GM18861 (cell line): ENCODE results near the gene METTL5.
"Not testable (repeated sequence)": the region's sequence is repeated elsewhere in the genome, so short reads cannot be mapped to it uniquely, and the experiment has no call there.

Experiments used
- ATAC-seq: cut with Tn5 transposase; IDR thresholded peaks from one replicate; pipeline ENCODE4 v1.9.1; 2021; ENCODE audit not compliant: unreplicated experiment

METTL5 gene

DNA sequence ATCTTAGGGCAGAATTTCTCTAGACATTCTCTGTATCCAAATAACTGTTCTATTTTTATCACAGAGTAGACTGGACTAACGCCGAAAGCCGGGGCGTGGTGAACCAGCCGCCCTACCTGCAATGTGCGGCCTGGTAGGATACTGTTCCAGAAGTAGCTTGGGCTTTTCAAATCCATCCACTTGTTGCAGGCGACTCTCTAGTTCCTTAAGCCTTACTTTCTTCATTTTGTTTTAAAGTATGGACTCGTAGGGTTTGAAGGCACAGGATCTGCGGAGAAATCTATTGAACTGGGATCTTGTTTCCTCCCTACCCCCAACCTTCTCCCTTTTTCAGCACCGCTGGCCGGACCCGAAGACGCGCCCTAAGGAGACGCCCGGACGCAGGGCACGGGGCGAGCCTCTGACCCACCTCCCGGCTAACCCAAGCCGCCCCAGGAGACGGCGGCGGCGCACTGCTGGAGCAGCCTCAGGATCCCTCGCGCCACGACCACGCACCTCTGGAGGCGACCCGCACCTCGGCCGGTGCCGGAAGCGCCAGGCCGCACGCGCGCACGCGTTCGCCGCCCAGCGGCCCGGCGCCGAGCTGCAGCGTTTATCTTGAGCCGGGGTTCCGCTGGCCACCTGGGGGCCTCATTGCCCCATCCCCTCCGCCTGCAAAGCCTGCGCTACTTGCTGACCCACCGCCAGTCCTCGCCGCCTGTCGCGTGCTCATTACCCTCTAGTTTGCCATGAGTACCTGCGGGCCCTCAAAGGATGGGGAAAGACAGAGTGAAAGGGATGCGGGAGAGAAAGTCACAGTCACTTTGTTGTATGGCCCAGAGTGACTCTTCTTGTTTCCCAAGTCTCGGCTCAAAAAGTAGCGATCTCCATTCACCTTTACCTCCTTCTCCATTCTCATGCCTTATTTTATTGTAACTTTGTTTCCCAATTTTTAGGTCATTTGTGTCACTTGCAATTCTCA is at the start of gene METTL5:
TSS of gene METTL5 (minus strand) at position 533 of the 961 bp plus-strand sequence. CDS start at position 225, 308 bp downstream.
- peak; percentile 58 for ATAC-seq

DNA sequence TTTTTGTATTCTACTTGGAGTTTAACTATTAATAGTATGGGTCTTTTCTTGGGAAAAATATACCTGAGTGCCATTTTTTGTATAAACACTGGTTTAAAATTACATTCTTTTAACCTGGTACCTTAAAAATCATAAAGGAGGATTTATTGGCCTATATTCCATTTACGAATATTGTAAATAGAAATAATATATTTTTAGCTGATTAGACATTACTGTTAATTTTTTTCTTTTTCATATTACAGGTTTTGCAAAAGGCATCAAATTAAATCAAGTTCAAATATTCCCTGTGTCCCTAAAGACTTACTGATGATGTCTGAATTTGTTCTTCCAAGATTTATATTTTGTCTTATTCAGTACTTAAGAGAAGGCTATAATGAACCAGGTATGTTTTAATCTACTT is 47.3 kb upstream of the METTL5 start:
- ATAC-seq: no peak

DNA sequence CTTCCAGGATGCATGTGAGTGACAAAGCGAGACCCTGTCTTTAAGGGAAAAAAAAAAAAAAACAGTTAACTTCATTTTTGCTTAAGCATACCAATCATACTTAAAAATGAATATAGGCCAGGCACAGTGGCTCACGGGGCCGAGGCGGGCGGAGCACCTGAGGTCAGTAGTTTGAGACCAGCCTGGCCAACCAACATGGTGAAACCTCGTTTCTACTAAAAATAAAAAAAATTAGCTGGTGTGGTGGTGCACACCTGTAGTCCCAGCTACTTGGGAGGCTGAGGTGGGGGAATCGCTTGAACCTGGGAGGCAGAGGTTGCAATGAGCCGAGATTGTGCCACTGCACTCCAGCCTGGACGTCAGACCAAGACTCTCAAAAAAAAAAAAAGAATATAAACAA is 46.7 kb upstream of the METTL5 start:
- not testable (repeated sequence) for ATAC-seq

DNA sequence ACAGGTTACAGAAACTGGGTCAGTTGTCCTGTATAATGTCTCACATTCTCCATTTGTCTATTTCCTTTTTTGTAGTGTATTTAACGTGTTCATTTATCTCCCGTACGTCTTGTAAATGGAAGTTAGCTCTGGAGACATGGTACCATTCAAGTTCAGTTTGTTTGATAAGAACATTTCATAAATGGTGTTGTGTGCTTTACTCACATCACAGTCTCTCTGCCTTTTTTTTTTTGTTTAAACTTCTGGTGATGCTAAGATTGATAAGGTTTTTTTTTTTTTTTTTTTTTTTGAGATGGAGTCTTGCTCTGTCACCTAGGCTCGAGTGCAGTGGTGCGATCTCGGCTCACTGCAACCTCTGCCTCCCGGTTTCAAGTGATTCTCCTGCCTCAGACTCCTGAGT is 44.2 kb upstream of the METTL5 start:
- no peak for ATAC-seq

DNA sequence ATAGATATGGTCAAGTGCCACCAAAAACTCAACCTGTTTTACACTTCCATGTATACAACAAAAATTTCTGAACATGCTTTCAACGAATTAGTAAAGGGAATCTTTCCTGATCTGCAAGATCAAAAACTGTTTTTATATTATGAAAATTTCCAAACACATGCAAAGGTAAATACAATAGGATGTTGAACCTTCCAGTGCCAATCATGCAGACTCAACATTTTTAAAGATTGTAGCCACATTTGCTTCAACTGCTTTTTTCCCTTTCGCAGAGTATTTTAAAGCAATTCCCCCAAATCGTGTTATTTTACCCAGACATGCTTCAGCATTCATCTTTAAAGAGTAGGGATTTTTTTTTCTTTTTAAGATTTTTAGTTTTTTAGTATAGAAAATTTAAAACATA is 42.9 kb upstream of the METTL5 start:
- no peak for ATAC-seq

DNA sequence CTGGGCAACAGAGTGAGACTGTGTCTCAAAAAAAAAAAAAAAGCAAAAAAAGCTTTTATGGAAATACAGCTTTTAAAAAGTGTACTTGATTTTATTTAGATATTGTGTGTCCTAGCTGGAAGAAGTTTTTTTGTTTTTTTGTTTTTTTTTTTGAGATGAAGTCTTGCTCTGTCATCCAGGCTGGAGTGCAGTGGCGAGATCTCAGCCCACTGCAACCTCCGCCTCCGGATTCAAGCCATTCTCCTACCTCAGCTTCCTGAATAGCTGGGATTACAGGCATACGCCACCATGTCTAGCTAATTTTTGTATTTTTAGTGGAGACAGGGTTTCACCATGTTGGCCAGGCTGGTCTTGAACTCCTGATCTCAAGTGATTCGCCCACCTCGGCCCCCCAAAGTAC is 41.5 kb upstream of the METTL5 start:
- not testable (repeated sequence) for ATAC-seq

DNA sequence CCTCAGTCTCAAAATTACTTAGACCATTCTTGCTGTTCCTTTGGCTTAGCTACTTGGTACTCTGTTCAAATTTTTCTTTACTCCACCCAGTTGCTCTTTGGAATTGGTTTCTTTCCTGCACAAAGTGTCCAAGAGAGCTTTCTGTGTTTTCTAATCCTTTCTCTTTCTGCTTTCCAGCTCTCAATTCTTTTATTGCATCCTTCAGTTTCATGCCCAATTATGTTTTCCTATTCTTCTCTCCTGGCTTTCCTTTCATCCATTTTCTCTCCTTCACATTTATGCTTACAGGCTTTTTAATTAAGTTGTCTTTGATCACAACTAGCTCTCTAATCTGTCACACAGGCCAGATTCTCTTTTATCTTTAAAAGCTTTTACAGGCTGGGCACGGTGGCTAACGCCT is 40.8 kb upstream of the METTL5 start:
- ATAC-seq: no peak

DNA sequence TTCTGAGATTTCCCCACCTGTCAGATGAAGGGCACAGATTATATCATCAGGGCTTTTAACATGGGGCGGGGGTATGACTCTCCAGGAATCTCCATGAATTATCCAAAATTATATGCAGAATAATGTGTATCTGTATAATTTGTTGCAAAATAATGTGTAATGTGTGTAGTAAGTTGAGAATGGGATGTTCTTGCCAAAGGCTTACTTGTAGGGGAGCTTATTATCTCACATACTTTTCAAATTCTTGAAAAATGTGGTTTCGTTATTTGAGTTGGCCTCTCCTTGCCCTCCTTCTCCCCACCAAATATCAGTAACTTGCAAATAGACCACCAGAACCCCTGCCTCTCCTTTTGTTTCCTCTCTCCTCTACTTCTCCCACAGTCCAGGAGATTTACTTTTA is 38.1 kb upstream of the METTL5 start:
- ATAC-seq: no peak

DNA sequence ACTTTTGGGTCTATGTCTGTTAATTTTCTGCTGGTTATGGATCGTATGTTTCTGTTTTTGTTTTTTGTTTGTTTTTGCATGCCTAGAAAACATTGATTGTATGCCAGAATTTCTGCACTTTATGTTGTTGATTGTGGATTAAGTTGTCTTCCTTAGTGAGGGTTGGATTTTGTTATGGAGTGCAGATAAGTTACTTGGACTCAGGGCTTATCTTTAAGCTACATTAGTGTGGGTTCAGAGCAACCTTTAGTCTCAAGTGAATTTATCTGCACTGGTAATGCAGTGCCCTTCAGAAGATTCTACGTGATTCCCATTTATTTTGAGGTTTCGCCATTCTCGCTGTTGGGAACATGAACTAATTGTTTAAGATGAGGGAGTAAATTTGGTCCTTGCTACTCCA is 35.4 kb upstream of the METTL5 start:
- ATAC-seq: no peak

DNA sequence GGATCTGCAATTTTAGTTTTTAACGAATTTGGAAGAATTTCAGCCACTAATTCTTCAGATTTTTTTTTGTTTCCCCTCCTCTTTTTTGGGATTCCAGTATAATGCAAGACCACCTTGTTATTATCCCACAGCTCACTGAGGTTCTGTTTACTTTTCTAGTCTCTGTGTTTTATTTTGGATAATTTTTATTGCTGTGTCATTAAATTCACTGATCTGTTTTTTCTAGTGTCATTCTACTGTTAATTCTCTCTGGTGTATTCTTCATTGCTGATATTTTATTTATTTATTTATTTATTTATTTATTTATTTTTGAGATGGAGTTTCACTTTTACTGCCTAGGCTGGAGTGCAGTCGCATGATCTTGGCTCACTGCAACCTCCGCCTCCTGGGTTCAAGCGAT is 34.7 kb upstream of the METTL5 start:
- no peak for ATAC-seq

DNA sequence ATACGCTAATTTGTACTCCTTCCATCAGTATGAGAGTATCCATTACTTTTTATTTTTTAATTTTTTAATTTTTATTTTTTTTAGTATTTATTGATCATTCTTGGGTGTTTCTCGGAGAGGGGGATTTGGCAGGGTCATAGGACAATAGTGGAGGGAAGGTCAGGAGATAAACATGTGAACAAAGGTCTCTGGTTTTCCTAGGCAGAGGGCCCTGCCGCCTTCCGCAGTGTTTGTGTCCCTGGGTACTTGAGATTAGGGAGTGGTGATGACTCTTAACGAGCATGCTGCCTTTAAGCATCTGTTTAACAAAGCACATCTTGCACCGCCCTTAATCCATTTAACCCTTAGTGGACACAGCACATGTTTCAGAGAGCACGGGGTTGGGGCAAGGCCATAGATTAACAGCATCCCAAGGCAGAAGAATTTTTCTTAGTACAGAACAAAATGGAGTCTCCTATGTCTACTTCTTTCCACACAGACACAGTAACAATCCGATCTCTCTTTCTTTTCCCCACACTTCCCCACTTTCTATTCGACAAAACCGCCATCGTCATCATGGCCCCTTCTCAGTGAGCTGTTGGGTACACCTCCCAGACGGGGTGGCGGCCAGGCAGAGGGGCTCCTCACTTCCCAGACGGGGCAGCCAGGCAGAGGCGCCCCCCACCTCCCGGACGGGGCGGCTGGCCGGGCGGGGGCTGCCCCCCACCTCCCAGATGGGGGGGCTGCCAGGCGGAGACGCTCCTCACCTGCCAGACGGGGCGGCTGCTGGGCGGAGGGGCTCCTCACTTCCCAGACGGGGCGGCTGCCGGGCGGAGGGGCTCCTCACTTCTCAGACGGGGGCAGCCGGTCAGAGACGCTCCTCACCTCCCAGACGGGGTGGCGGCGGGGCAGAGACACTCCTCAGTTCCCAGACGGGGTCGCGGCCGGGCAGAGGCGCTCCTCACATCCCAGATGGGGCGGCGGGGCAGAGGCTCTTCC is 30.9 kb upstream of the METTL5 start:
- ATAC-seq: not testable (repeated sequence)

DNA sequence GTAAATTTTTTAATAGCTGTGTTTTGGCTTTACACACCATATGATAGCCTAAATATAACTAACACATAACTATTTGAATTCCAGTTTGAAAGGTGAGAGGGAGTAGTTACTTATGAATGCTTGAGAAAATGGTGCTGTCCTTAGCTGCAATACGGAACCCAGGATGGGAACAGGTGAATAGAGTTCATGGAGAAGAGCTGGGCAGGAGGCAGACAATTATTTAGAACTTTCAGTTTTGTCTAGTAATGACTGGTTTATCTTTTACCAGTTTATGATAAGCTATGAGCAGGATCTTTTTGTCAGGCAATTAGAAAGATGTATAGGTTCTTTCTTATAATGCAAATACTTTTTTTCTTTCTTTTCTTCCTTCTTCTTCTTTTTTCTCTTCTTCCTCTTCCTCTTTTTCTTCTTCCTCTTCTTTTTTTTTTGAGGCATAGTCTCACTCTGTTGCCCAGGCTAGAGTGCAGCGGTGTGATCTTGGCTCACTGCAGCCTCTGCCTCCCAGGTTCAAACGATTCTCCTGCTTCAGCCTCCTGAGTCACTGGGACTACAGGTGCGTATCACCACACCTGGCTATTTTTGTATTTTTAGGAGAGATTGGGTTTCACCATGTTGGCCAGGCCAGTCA is 28.4 kb upstream of the METTL5 start:
- ATAC-seq: no peak

DNA sequence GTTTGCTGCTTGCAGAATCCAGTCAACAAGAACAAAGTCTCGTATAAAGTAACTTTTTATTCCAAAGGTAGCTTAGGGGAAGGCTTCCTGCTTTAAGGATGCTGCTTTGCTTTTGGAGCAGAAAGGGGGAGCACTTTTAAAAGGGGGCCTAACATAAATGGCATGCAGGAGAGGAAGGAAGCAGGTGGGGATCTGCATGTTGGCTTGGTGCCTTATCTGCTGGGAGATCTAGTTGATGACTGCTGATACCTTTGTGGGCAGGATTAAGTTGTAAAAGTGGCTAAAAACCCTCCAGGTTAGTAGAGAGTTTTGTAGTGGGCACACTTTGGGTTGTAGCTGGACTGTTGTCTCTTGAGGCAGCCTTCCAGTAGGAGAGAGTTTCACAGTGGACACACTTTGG is 25.0 kb upstream of the METTL5 start:
- no peak for ATAC-seq

DNA sequence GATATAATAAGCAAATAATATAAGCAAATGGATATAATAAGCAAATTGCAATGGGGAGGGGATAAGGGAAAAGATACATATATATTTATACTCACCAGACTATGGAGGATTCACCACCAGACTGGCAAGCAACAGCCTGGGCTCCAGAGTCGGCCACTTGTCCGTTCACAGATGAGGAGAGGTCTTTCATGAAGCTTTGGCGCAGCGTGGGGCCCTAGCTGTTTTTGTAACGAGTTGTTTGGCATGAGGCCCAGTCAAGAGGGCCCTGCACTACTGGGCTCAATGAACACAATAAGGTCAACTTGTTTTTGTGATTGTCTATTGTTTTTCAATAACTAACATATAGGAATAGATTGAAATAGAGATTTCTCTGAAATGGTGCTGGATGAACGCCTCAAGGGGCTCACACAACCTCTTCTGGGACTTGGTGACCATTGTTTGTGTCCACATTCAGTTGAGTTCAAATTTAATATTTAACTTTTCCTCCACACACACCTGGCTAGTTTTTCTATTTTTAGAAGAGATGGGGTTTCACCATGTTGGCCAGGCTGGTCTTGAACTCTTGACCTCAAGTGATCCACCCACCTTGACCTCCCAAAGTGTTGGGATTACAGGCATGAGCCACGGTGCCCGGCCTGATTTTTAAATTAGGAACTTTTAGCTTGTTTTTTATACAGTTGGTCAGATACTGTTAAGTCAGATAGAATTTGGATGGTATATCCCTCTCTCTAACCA is 24.4 kb upstream of the METTL5 start:
- not testable (repeated sequence) for ATAC-seq

DNA sequence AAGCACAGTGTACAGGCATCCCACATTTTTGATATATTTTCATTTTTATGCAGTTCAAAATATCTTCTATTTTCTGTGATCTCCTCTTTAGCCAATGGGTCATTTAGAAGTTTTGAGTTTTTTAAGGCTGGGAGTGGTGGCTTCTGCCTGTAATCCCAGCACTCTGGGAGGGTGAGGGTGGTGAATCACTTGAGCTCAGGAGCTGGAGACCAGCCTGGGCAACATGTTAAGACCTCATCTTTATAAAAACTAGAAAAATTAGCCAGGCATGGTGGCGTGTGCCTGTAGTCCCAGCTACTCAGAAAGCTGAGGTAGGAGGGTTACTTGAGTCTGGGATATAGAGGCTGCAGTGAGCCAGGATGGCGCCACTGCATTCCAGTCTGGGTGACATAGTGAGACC is 20.3 kb upstream of the METTL5 start:
- ATAC-seq: no peak

DNA sequence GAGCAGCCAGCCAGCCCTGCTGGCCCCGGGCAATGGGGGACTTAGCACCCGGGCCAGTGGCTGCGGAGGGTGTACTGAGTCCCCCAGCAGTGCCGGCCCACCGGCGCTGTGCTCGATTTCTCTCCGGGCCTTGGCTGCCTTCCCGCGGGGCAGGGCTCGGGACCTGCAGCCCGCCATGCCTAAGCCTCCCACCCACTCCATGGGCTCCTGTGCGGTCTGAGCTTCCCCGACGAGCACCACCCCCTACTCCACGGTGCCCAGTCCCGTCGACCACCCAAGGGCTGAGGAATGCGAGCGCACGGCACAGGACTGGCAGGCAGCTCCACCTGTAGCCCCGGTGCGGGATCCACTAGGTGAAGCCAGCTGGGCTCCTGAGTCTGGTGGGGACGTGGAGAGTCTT is 16.9 kb upstream of the METTL5 start:
- not testable (repeated sequence) for ATAC-seq

DNA sequence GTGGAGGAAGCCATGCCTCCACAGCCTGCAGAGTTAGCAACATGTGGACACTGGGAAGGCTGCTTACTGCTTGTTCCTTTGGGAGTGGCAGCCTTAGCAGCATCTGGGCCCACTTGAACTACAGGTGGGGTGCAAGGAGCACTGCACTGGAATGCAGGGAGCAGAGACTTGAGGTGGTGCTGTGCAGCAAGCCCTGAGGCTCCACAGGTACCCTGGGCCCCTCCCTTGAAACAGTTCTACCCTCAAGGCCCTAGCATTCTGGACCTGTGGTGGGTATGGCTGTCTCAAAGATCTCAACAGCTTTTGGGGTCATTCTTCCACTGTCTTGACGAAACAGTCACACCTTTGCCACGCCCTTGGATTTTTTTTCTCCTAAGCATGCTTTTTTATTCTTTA is 16.0 kb upstream of the METTL5 start:
- no peak for ATAC-seq

DNA sequence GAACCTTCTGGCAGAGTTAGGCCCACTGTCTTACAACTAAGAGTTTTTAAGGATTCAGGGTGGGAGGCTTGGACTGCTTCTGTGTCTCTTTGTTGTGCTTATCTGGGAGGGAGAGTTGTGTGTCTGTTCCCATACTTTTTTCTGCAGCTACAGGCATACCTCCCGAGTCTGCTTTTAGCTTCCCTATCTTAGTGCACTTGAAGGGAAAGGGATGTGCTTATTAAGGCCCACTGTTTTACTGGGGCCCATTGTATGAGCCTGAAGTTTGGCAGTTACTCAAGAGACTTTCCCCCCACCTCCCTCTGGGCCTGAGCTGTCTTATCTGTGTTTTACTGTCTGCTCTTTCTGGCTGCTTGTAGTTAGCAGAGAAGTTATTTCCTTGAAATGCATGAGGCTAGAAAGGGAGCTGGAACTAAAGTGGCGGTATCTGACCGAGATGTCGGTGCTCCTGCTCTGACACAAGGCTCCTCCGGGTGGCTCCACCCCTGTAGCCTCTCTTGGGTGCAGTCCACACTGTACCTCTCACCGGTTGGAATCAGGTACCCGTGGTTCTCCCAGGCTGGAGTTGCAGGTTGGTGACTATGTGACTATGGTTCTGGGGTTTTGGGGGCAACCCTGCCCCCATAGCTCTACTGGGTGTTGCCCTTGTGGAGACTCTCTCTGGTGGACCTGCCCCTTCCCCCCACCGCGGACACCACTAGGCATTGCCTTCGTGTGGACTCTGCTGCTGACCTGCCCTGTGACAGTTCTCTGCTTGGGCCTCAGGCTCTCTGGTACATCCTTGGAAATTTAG is 15.4 kb upstream of the METTL5 start:
- ATAC-seq: no peak

DNA sequence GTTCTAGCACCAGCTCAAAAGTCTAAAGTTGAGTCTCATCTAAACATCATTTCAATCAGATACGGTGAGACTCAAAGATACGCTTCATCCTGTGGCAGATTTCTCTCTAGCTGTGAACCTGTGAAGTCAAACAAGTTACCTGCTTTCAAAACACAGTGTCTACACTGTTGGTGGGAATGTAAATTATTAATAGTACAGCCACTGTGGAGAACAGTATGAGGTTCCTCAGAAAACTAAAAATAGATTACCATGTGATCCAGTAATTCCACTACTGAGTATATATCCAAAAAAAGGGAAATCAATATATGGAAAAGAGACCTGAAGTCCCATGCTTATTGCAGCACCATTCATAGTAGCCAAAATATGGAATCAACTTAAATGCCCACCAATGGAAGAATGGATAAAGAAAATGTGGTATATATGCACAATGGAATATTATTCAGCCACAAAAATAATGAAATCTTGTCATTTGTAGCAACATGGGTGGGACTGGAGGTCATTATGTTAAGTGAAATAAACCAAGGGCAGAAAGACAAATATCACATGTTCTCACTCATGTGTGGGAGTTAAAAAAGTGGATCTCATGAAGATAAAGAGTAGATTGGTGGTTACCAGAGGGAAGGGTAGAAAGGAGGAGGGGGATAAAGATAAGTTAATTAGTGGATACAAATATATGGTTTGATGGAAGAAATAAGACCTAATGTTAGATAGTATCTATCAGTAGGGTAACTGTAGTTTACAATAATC is 14.2 kb upstream of the METTL5 start:
- ATAC-seq: no peak
